WTC11 (cell line): ENCODE results near the gene SDC4. TPM values are rescaled to one million over a fixed set of nuclear protein-coding genes. Genes with fewer than 3 reads are reported as not detected.
A peak's percentile ranks its signal among the peaks of the same experiment; 100 is the strongest.

ENCODE experiments used
- ATAC-seq: fragments of 200-7000 bp; cut with Tn5 transposase; 2 replicates; pipeline ENCODE4 v1.10.0; 2021; ENCODE audit warnings: mild to moderate bottlenecking, moderate library complexity
- CTCF ChIA-PET: fragments of 300-600 bp; sonication (Branson Sonifier 250); formaldehyde crosslinking; loops from one replicate; lab custom pipeline; 2021; ENCODE audit warnings: antibody characterized with exemption; lab: Charles Lee
- POLR2A ChIA-PET: fragments of 350-600 bp; sonication (Branson Sonifier 250); formaldehyde crosslinking; loops from one replicate; lab custom pipeline; 2021; ENCODE audit warnings: antibody characterized with exemption; lab: Charles Lee
- DNase-seq: peaks from one replicate; pipeline ENCODE4 v3.0.0; 2021; ENCODE audit warnings: low spot score
- H3K27ac Mint-ChIP-seq: 2 replicates; pipeline ENCODE4 v1.8.0; 2021; ENCODE audit warnings: mixed read lengths
- H3K27me3 Mint-ChIP-seq: 2 replicates; pipeline ENCODE4 v1.8.0; 2021; ENCODE audit warnings: low read depth, mild to moderate bottlenecking, moderate library complexity, mixed read lengths
- H3K36me3 Mint-ChIP-seq: 2 replicates; pipeline ENCODE4 v1.8.0; 2021; ENCODE audit warnings: mixed read lengths
- H3K4me1 Mint-ChIP-seq: 2 replicates; pipeline ENCODE4 v1.8.0; 2022; ENCODE audit warnings: mixed read lengths
- H3K4me3 Mint-ChIP-seq: 2 replicates; pipeline ENCODE4 v1.8.0; 2021; ENCODE audit warnings: mild to moderate bottlenecking, moderate library complexity, mixed read lengths
- H3K9me3 Mint-ChIP-seq: 2 replicates; pipeline ENCODE4 v1.8.0; 2021; ENCODE audit warnings: mixed read lengths
- EMX1 ChIP-seq: fragments of 250-450 bp; sonication (Bioruptor Pico); IDR thresholded peaks from 2 replicates; pipeline ENCODE4 v1.8.0; 2021; ENCODE audit warnings: mild to moderate bottlenecking
- ETV6 ChIP-seq: sonication (generic); formaldehyde crosslinking; IDR thresholded peaks from 2 replicates; pipeline ENCODE4 v1.8.1; 2022; ENCODE audit warnings: mild to moderate bottlenecking, missing genetic modification reagents
- FOXK1 ChIP-seq: sonication (generic); formaldehyde crosslinking; IDR thresholded peaks from 2 replicates; pipeline ENCODE4 v1.8.0; 2022; ENCODE audit warnings: mild to moderate bottlenecking, moderate library complexity, missing genetic modification reagents
- FOXP4 ChIP-seq: sonication (generic); formaldehyde crosslinking; IDR thresholded peaks from 2 replicates; pipeline ENCODE4 v1.8.0; 2022; ENCODE audit warnings: mild to moderate bottlenecking, missing genetic modification reagents
- JAZF1 ChIP-seq: fragments of 250-450 bp; sonication (Bioruptor Pico); IDR thresholded peaks from 2 replicates; pipeline ENCODE4 v1.9.0; 2021; ENCODE audit warnings: moderate library complexity, mild to moderate bottlenecking, inconsistent platforms
- OVOL2 ChIP-seq: fragments of 250-450 bp; sonication (Bioruptor Pico); IDR thresholded peaks from 2 replicates; pipeline ENCODE4 v1.9.0; 2021; ENCODE audit warnings: mild to moderate bottlenecking, borderline replicate concordance
- PRRX2 ChIP-seq: fragments of 250-450 bp; sonication (Bioruptor Pico); IDR thresholded peaks from 2 replicates; pipeline ENCODE4 v1.8.0; 2021; ENCODE audit warnings: mild to moderate bottlenecking
- TEAD1 ChIP-seq: sonication (generic); formaldehyde crosslinking; IDR thresholded peaks from 2 replicates; pipeline ENCODE4 v1.8.0; 2022; ENCODE audit warnings: mild to moderate bottlenecking, missing genetic modification reagents
- ZBTB21 ChIP-seq: sonication (generic); formaldehyde crosslinking; IDR thresholded peaks from 2 replicates; pipeline ENCODE4 v1.8.1; 2023; ENCODE audit warnings: mild to moderate bottlenecking, missing genetic modification reagents, borderline replicate concordance
- ZBTB43 ChIP-seq: sonication (generic); formaldehyde crosslinking; IDR thresholded peaks from 2 replicates; pipeline ENCODE4 v1.8.1; 2023; ENCODE audit warnings: mild to moderate bottlenecking, missing genetic modification reagents
- ZNF219 ChIP-seq: sonication (generic); formaldehyde crosslinking; IDR thresholded peaks from 2 replicates; pipeline ENCODE4 v1.8.0; 2023; ENCODE audit warnings: missing genetic modification reagents, mild to moderate bottlenecking, borderline replicate concordance
- ZNF317 ChIP-seq: sonication (generic); formaldehyde crosslinking; IDR thresholded peaks from 2 replicates; pipeline ENCODE4 v1.8.1; 2023; ENCODE audit warnings: low read depth, mild to moderate bottlenecking, moderate library complexity, missing genetic modification reagents, borderline replicate concordance
- ZNF396 ChIP-seq: fragments of 250-450 bp; sonication (Bioruptor Pico); IDR thresholded peaks from 2 replicates; pipeline ENCODE4 v1.8.0; 2021; ENCODE audit warnings: mild to moderate bottlenecking, moderate library complexity, borderline replicate concordance
- ZNF425 ChIP-seq: fragments of 250-450 bp; sonication (Bioruptor Pico); conservative IDR thresholded peaks from 2 replicates; pipeline ENCODE4 v1.9.0; 2021; ENCODE audit warnings: mild to moderate bottlenecking
- ZNF671 ChIP-seq: fragments of 250-450 bp; sonication (Bioruptor Pico); IDR thresholded peaks from 2 replicates; pipeline ENCODE4 v1.8.0; 2021; ENCODE audit warnings: mild to moderate bottlenecking
- total RNA-seq: library from RNA; stranded (reverse); gene quantifications from 3 replicates; pipeline ENCODE4 v1.2.3, GENCODE V29; 2021
- TF ChIP-seq, protein P1 (sequence below): sonication (generic); formaldehyde crosslinking; IDR thresholded peaks from 2 replicates; pipeline ENCODE4 v1.8.1; 2022; ENCODE audit warnings: low read depth, mild to moderate bottlenecking, moderate library complexity, missing genetic modification reagents, borderline replicate concordance
- TF ChIP-seq, protein P2 (sequence below): sonication (generic); formaldehyde crosslinking; IDR thresholded peaks from 2 replicates; pipeline ENCODE4 v1.8.1; 2023; ENCODE audit warnings: mild to moderate bottlenecking, missing genetic modification reagents, moderate library complexity
- TF ChIP-seq, protein P3 (sequence below): sonication (generic); formaldehyde crosslinking; IDR thresholded peaks from 2 replicates; pipeline ENCODE4 v1.8.1; 2023; ENCODE audit warnings: mild to moderate bottlenecking, moderate library complexity, missing genetic modification reagents
- TF ChIP-seq, protein P4 (sequence below): sonication (generic); formaldehyde crosslinking; IDR thresholded peaks from 2 replicates; pipeline ENCODE4 v1.8.1; 2022; ENCODE audit warnings: mild to moderate bottlenecking, missing genetic modification reagents, moderate library complexity, borderline replicate concordance
- TF ChIP-seq, protein P5 (sequence below): sonication (generic); formaldehyde crosslinking; IDR thresholded peaks from 2 replicates; pipeline ENCODE4 v1.8.0; 2023; ENCODE audit warnings: missing genetic modification reagents

SDC4 gene
- total RNA-seq, 1 experiment from 2014 or later = 64.0 TPM

GRCh38 chr20:45346851-45347250, 1.4 kb downstream of the SDC4 start:
- ATAC-seq (no peak), DNase-seq (no peak)
- H3K9me3 Mint-ChIP-seq = no peaks in the 10 kb centered on the region
- no peaks in the 10 kb centered on the region for H3K27me3 Mint-ChIP-seq
- H3K4me3 Mint-ChIP-seq = peak overlapping the region; percentile 89
- no peak overlapping the region for H3K27ac Mint-ChIP-seq
- peaks cover 57% of the 10 kb centered on the region for H3K4me1 Mint-ChIP-seq
- H3K36me3 Mint-ChIP-seq = no peaks in the 10 kb centered on the region
- no peak for TF ChIP-seq FOXP4 (CRISPR knock-in tag)
- TF ChIP-seq TEAD1 (CRISPR knock-in tag) = no peak
- no peak for TF ChIP-seq ZNF219 (CRISPR knock-in tag)
- TF ChIP-seq ETV6 (CRISPR knock-in tag) = no peak
- no peak for TF ChIP-seq EMX1
- TF ChIP-seq OVOL2 = no peak
- TF ChIP-seq, protein P1, sequence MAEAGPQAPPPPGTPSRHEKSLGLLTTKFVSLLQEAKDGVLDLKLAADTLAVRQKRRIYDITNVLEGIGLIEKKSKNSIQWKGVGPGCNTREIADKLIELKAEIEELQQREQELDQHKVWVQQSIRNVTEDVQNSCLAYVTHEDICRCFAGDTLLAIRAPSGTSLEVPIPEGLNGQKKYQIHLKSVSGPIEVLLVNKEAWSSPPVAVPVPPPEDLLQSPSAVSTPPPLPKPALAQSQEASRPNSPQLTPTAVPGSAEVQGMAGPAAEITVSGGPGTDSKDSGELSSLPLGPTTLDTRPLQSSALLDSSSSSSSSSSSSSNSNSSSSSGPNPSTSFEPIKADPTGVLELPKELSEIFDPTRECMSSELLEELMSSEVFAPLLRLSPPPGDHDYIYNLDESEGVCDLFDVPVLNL (CRISPR knock-in tag) = no peak
- TF ChIP-seq PRRX2 = no peak
- no peak for TF ChIP-seq ZNF671 (CRISPR knock-in tag)
- no peak for TF ChIP-seq FOXK1 (CRISPR knock-in tag)
- TF ChIP-seq ZBTB43 (CRISPR knock-in tag) = no peak
- TF ChIP-seq ZNF396 = no peak
- ChIA-PET CTCF (interaction anchor here (0.5 to 4.3 kb wide), 13 partner anchors 11 to 109 kb away, joined by 3 to 17 read pairs (median 5); partner anchors contain the start of genes MATN4 and SYS1), POLR2A (interaction anchor here (1.4 to 2.3 kb wide), 3 partner anchors 14 to 60 kb away, joined by 6 to 9 read pairs (median 8); partner anchors contain the start of gene SYS1)

- Mint-ChIP-seq H3K4me3 (peak overlapping the region; percentile 89), H3K9me3 (no peaks in the 10 kb centered on the region), H3K4me1 (peaks cover 63% of the 10 kb centered on the region), H3K27ac (no peak overlapping the region), H3K36me3 (no peaks in the 10 kb centered on the region), H3K27me3 (no peaks in the 10 kb centered on the region)
- POLR2A ChIA-PET = interaction anchor here (1.6 kb wide), 1 partner anchor 61 kb away, joined by 6 read pairs; no protein-coding TSS in a partner anchor
- no peak for ATAC-seq
- CTCF ChIA-PET = interaction anchor here (0.9 to 4.3 kb wide), 6 partner anchors 23 to 56 kb away, joined by 3 to 16 read pairs (median 4); partner anchors contain the start of gene MATN4
- TF ChIP-seq, protein P2, sequence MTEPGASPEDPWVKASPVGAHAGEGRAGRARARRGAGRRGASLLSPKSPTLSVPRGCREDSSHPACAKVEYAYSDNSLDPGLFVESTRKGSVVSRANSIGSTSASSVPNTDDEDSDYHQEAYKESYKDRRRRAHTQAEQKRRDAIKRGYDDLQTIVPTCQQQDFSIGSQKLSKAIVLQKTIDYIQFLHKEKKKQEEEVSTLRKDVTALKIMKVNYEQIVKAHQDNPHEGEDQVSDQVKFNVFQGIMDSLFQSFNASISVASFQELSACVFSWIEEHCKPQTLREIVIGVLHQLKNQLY (CRISPR knock-in tag) = no peak
- TF ChIP-seq, protein P3, sequence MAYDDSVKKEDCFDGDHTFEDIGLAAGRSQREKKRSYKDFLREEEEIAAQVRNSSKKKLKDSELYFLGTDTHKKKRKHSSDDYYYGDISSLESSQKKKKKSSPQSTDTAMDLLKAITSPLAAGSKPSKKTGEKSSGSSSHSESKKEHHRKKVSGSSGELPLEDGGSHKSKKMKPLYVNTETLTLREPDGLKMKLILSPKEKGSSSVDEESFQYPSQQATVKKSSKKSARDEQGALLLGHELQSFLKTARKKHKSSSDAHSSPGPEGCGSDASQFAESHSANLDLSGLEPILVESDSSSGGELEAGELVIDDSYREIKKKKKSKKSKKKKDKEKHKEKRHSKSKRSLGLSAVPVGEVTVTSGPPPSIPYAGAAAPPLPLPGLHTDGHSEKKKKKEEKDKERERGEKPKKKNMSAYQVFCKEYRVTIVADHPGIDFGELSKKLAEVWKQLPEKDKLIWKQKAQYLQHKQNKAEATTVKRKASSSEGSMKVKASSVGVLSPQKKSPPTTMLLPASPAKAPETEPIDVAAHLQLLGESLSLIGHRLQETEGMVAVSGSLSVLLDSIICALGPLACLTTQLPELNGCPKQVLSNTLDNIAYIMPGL (CRISPR knock-in tag) = no peak
- TF ChIP-seq, protein P4, sequence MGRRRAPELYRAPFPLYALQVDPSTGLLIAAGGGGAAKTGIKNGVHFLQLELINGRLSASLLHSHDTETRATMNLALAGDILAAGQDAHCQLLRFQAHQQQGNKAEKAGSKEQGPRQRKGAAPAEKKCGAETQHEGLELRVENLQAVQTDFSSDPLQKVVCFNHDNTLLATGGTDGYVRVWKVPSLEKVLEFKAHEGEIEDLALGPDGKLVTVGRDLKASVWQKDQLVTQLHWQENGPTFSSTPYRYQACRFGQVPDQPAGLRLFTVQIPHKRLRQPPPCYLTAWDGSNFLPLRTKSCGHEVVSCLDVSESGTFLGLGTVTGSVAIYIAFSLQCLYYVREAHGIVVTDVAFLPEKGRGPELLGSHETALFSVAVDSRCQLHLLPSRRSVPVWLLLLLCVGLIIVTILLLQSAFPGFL (CRISPR knock-in tag) = no peak
- TF ChIP-seq ZNF317 (CRISPR knock-in tag) (no peak), FOXK1 (CRISPR knock-in tag) (no peak), ZNF425 (no peak), ZBTB21 (CRISPR knock-in tag) (no peak), JAZF1 (CRISPR knock-in tag) (no peak)
- TF ChIP-seq, protein P5, sequence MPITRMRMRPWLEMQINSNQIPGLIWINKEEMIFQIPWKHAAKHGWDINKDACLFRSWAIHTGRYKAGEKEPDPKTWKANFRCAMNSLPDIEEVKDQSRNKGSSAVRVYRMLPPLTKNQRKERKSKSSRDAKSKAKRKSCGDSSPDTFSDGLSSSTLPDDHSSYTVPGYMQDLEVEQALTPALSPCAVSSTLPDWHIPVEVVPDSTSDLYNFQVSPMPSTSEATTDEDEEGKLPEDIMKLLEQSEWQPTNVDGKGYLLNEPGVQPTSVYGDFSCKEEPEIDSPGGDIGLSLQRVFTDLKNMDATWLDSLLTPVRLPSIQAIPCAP (CRISPR knock-in tag) = no peak
- no peak for DNase-seq
Observed at GRCh38 chr20:45346291-45346718, 1.9 kb downstream of the SDC4 start.
